BJ (cell line): ENCODE results near the gene MTNR1A. TPM values are rescaled to one million over a fixed set of nuclear protein-coding genes. Genes with fewer than 3 reads are reported as not detected.

ENCODE experiments used
- CTCF ChIA-PET: fragments of 350-600 bp; formaldehyde crosslinking; extraction: SDS; loops from one replicate; lab custom pipeline; 2021; ENCODE audit warnings: antibody characterized with exemption, inconsistent platforms; lab: Yijun Ruan, JAX
- POLR2A ChIA-PET: fragments of 300-600 bp; sonication (Branson Sonifier 250); formaldehyde crosslinking; extraction: SDS; loops from one replicate; lab custom pipeline; 2021; ENCODE audit warnings: antibody characterized with exemption; lab: Charles Lee
- DNase-seq: peaks from one replicate; pipeline ENCODE4 v3.0.0-alpha.2; 2011; ENCODE audit warnings: low read depth
- H3K27me3 ChIP-seq: 2 replicates; pipeline ENCODE4 v1.6.0; 2011; ENCODE audit warnings: low read length; ENCODE audit not compliant: control insufficient read depth, insufficient read depth
- H3K36me3 ChIP-seq: 2 replicates; pipeline ENCODE4 v1.5.1; 2011; ENCODE audit warnings: low read length; ENCODE audit not compliant: control insufficient read depth, insufficient read depth
- H3K4me3 ChIP-seq: 2 replicates; pipeline ENCODE4 v1.5.1; 2011; ENCODE audit warnings: low read depth, mild to moderate bottlenecking, control low read depth, low read length
- polyA plus RNA-seq: library from polyadenylated mRNA; depleted of rRNA; stranded (reverse); fragments of >200 nt; gene quantifications from 2 replicates; pipeline ENCODE4 v1.2.3, GENCODE V29; 2011
- TF ChIP-seq, protein P1 (sequence below): IDR thresholded peaks from 2 replicates; pipeline ENCODE4 v1.5.1; 2011; ENCODE audit warnings: low read depth, mild to moderate bottlenecking, control low read depth, inconsistent platforms, low read length, moderate library complexity; ENCODE audit not compliant: insufficient read depth

Gene MTNR1A
- polyA plus RNA-seq, 1 experiment, result 0.06 TPM

DNA sequence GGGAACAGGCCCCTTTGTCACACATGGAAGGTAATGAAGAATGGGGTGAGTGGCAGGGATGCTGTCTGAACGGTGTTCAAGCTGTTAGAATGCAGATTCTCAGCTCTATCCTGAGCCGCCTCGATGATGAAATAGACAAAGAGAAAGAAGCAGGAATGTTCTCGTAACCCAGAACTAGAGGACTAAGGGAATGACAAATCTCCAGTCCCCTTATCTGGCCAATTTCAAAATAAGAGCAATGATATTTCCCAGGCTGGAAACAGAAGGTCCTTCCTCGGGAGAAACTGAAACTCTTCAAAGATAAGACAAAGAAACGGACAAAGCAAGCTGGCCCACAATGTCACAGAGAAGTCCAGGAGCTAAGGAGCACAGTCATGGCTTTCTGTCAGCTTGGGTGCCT is 29.5 kb upstream of the MTNR1A start:
- no peaks in the 10 kb centered on the region for H3K27me3 ChIP-seq
- H3K4me3 ChIP-seq, result no peak overlapping the region
- POLR2A ChIA-PET, result no interaction called here
- no peak for DNase-seq
- TF ChIP-seq, protein P1, sequence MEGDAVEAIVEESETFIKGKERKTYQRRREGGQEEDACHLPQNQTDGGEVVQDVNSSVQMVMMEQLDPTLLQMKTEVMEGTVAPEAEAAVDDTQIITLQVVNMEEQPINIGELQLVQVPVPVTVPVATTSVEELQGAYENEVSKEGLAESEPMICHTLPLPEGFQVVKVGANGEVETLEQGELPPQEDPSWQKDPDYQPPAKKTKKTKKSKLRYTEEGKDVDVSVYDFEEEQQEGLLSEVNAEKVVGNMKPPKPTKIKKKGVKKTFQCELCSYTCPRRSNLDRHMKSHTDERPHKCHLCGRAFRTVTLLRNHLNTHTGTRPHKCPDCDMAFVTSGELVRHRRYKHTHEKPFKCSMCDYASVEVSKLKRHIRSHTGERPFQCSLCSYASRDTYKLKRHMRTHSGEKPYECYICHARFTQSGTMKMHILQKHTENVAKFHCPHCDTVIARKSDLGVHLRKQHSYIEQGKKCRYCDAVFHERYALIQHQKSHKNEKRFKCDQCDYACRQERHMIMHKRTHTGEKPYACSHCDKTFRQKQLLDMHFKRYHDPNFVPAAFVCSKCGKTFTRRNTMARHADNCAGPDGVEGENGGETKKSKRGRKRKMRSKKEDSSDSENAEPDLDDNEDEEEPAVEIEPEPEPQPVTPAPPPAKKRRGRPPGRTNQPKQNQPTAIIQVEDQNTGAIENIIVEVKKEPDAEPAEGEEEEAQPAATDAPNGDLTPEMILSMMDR, result no peak
- CTCF ChIA-PET, result interaction anchor here (0.6 kb wide), 1 partner anchor 106 kb away, joined by 4 read pairs; no protein-coding TSS in a partner anchor
- H3K36me3 ChIP-seq, result peaks cover 15% of the 10 kb centered on the region

DNA sequence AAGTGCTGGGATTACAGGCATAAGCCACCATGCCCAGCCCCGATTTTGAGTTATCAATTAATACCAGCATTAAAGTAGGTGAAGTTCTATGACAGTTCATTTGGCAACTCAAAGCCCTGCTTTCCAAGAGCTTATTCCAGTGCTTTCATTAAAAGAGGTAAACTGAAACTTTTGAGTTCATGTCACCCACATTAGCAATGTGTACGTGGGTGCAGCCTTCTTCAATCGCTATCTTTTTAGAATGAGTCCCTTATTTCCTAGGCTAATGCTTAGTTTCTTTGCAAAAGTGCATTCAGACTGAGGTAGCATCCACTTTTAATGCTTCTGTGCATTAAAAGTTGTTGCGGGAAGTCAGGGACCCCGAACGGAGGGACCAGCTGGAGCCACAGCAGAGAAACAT is 26.1 kb upstream of the MTNR1A start:
- no peak for DNase-seq
- POLR2A ChIA-PET, result no interaction called here
- H3K27me3 ChIP-seq, result no peaks in the 10 kb centered on the region
- CTCF ChIA-PET, result no interaction called here
- peaks cover 6% of the 10 kb centered on the region for H3K36me3 ChIP-seq
- H3K4me3 ChIP-seq, result no peak overlapping the region
- TF ChIP-seq, protein P1, result no peak

DNA sequence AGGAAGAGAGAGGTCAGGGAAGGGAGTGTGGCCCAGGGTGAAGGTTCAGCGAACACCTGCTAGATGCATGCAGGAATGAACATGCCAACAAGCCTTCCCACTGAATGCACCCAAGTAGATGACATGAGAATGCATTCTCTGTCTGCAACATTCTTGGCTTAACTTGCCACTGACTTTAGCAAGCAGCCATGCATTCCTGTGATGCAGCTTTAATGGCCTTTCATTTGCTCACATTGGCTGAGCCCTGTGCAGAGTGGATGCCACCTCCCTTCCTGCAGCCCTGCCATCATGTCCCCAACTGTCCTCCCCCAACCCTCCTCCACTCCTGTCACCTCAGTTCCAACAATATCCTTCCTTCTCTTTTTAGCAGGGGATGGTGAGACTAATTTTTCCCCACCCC is 25.3 kb upstream of the MTNR1A start:
- Histone ChIP-seq H3K27me3 (no peaks in the 10 kb centered on the region), H3K36me3 (peaks cover 6% of the 10 kb centered on the region), H3K4me3 (no peak overlapping the region)
- no peak for DNase-seq
- ChIA-PET POLR2A (no interaction called here), CTCF (interaction anchor here (0.8 kb wide), 1 partner anchor 147 kb away, joined by 3 read pairs; no protein-coding TSS in a partner anchor)
- TF ChIP-seq, protein P1, result no peak

DNA sequence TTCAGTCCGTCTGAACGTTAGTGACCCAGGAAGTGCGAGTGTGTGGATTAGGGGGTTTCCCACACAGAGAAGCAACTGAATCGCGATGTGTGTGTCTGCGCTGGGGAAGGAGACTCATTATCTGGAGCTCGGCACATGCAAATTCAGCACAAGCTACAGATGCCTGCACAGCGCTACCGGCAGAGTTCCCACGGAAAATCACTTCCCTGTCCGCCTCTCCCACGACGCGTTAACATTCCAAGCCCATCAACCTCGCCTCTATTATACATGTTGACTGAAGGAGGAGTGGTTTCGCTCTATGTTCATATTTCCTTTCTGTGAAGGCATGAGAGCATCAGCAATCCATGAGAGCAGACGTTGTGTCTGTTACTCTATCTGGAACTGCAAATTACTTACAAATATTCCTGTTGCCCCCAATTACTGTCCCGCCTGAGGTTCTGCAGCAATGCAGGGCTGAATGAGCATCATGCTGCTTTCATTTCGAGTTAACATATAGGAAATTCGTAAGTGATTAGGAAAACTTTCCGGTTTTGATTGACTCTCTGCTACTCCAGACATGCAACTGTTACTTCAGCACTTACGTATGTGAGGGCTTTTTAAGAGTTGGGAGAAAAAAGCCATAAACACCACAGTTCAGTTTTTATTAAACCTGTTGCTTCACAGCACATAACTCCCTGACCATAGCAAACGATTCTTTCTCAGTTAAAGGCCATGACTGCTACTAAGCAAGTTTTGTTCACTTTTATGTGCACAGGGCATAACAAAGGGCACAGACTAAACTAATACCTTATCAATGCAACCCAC is 15.0 kb upstream of the MTNR1A start:
- H3K4me3 ChIP-seq, result peak overlapping the region; percentile 19; the same call in 1 of the 2 replicates
- H3K36me3 ChIP-seq, result no peaks in the 10 kb centered on the region; the same call in 1 of the 2 replicates
- TF ChIP-seq, protein P1, result no peak
- no peaks in the 10 kb centered on the region for H3K27me3 ChIP-seq
- POLR2A ChIA-PET, result interaction anchor here (0.6 kb wide), 1 partner anchor 20 kb away, joined by 3 read pairs; no protein-coding TSS in a partner anchor
- DNase-seq, result peak; percentile 18
- CTCF ChIA-PET, result interaction anchor here (0.6 to 2.5 kb wide), 2 partner anchors 17 to 64 kb away, joined by 3 to 8 read pairs; no protein-coding TSS in a partner anchor

DNA sequence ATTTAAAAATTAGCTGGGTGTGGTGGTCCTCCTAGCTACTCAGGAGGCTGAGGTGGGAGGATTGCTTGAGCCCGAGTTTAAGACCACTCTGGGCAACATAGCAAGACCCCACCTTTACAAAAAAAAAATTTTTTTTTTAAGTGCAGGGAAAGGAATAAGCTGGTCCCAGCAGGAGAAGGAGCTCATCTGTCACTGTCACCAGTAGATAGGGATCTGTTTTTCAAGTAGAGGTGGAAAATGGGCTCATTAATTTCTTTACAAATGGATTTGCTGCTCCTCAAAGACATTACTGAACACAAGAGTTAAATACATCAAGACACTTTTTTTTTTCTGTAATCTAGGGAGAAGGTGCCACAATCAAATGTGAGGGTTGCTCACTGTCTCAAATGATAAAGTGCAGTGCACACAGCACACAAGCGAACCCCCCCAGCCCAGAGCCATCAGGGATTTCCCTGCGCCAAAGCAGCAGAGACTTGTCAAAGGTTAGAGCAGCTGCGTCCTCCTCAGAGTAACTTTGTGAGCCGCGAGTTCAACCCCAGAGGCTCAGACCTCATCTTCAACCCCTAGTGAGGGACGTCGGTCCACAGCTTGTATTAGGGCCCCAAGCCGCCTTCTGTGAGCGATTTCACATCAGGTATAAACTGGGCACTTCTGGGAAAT is 14.3 kb upstream of the MTNR1A start:
- TF ChIP-seq, protein P1, result no peak
- no peaks in the 10 kb centered on the region; the same call in 1 of the 2 replicates for H3K36me3 ChIP-seq
- CTCF ChIA-PET, result interaction anchor here (0.6 to 2.5 kb wide), 4 partner anchors 18 to 1223 kb away, joined by 3 to 8 read pairs (median 4); no protein-coding TSS in a partner anchor
- H3K27me3 ChIP-seq, result no peaks in the 10 kb centered on the region
- peak overlapping the region; percentile 19; the same call in 1 of the 2 replicates for H3K4me3 ChIP-seq
- no peak for DNase-seq
- POLR2A ChIA-PET, result interaction anchor here (0.6 kb wide), 1 partner anchor 19 kb away, joined by 3 read pairs; no protein-coding TSS in a partner anchor
